ENCODE data around the gene TMEM263. TPM values are rescaled to one million over a fixed set of nuclear protein-coding genes. Genes with fewer than 3 reads are reported as not detected.
A peak's percentile ranks its signal among the peaks of the same experiment; 100 is the strongest.

The TMEM263 gene
- total RNA-seq, 1 donor from 2014 or later: 160 TPM

DNA sequence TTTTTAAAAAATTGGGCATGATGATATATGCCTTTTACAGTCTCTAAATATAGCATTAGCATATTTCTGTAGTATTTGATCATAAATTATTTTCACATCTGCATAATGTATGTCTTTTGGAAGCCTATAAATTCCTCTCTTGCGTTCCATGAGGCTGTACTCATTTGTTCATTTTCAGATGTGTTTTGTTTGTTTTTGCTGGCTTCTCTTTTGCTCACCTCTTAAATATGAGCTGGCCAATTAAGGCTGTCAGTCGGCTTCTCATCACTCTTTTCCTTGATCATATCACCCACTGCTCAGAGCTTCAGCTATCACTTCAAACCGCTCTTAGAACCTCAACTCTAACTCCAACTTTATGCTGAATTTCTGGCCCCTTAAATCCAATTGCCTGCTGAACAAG lies 6.6 kb downstream of the TMEM263 start:
- FAIRE-seq: no peak
- Mint-ChIP-seq H3K36me3 (ENCODE audit: low read depth, unreplicated experiment) (peaks cover 13% of the 10 kb centered on the region), H3K9me3 (ENCODE audit: unreplicated experiment) (no peaks in the 10 kb centered on the region), H3K4me1 (ENCODE audit: low read depth, unreplicated experiment) (peaks cover 30% of the 10 kb centered on the region), H3K27ac (ENCODE audit: unreplicated experiment) (no peak overlapping the region), H3K27me3 (ENCODE audit: low read depth, unreplicated experiment) (no peaks in the 10 kb centered on the region), H3K4me3 (ENCODE audit: unreplicated experiment) (no peak overlapping the region)
- TF ChIP-seq EZH2 (IDR thresholded peaks at IDR 0.05; ENCODE audit: insufficient read depth, low read length): no peak
- TF ChIP-seq, protein P1, sequence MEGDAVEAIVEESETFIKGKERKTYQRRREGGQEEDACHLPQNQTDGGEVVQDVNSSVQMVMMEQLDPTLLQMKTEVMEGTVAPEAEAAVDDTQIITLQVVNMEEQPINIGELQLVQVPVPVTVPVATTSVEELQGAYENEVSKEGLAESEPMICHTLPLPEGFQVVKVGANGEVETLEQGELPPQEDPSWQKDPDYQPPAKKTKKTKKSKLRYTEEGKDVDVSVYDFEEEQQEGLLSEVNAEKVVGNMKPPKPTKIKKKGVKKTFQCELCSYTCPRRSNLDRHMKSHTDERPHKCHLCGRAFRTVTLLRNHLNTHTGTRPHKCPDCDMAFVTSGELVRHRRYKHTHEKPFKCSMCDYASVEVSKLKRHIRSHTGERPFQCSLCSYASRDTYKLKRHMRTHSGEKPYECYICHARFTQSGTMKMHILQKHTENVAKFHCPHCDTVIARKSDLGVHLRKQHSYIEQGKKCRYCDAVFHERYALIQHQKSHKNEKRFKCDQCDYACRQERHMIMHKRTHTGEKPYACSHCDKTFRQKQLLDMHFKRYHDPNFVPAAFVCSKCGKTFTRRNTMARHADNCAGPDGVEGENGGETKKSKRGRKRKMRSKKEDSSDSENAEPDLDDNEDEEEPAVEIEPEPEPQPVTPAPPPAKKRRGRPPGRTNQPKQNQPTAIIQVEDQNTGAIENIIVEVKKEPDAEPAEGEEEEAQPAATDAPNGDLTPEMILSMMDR (IDR thresholded peaks at IDR 0.05; ENCODE audit: insufficient read depth, low read depth, low read length): no peak
- H3K9me3 ChIP-seq (ENCODE audit: insufficient read depth, low read depth, low read length): no peaks in the 10 kb centered on the region
- peaks cover 30% of the 10 kb centered on the region for H3K36me3 ChIP-seq (ENCODE audit: insufficient read depth, low read length)
- no peak for DNase-seq (ENCODE audit: low read depth)
- H3K27ac ChIP-seq (ENCODE audit: low read depth, low read length): no peak overlapping the region
- H3K79me2 ChIP-seq (ENCODE audit: insufficient read depth, low read length): peaks cover 100% of the 10 kb centered on the region
- peak overlapping the region; percentile 7 for H3K4me2 ChIP-seq (ENCODE audit: low read length)
- H3K4me1 ChIP-seq (ENCODE audit: insufficient read depth, low read length): no peaks in the 10 kb centered on the region
- H3K9ac ChIP-seq (ENCODE audit: low read length): no peak overlapping the region
- H2AFZ ChIP-seq (ENCODE audit: low read depth, low read length): no peak overlapping the region
- H4K20me1 ChIP-seq (ENCODE audit: insufficient read depth, low read length): peaks cover 97% of the 10 kb centered on the region
- H3K27me3 ChIP-seq (ENCODE audit: insufficient read depth, low read length): no peaks in the 10 kb centered on the region
- no peak overlapping the region for H3K4me3 ChIP-seq (ENCODE audit: insufficient read depth, low read depth, low read length)

DNA sequence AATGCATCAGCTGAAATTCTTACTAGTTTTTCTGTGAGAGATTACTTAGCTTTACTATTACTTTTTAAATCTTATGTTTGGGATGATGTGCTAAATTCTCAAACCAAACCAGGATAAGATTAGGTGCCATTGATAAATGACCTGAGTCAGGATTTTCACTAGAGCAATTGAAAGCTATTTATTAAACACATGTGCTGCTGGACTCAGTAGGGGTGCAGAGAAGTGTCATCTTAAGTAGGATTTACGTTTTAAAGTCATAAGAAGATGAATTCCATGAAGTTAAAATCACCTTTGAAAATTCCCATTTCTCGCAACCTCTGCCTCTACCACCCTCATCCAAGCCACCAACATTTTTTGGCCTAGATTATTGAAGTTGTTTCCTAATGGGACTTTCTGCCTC lies 8.8 kb downstream of the TMEM263 start:
- H3K9ac ChIP-seq (ENCODE audit: low read length): no peak overlapping the region
- H3K4me1 Mint-ChIP-seq (ENCODE audit: low read depth, unreplicated experiment): peaks cover 30% of the 10 kb centered on the region
- DNase-seq (ENCODE audit: low read depth) (no peak), FAIRE-seq (no peak)
- H3K9me3 ChIP-seq (ENCODE audit: insufficient read depth, low read depth, low read length): no peaks in the 10 kb centered on the region
- H3K27ac ChIP-seq (ENCODE audit: low read depth, low read length): no peak overlapping the region
- H3K27ac Mint-ChIP-seq (ENCODE audit: unreplicated experiment): no peak overlapping the region
- H3K9me3 Mint-ChIP-seq (ENCODE audit: unreplicated experiment): no peaks in the 10 kb centered on the region
- H3K27me3 ChIP-seq (ENCODE audit: insufficient read depth, low read length): no peaks in the 10 kb centered on the region
- TF ChIP-seq, protein P1 (IDR thresholded peaks at IDR 0.05; ENCODE audit: insufficient read depth, low read depth, low read length): no peak
- no peak for TF ChIP-seq EZH2 (IDR thresholded peaks at IDR 0.05; ENCODE audit: insufficient read depth, low read length)
- H3K79me2 ChIP-seq (ENCODE audit: insufficient read depth, low read length): peaks cover 96% of the 10 kb centered on the region
- H3K4me3 Mint-ChIP-seq (ENCODE audit: unreplicated experiment): no peak overlapping the region
- peaks cover 19% of the 10 kb centered on the region for H3K36me3 Mint-ChIP-seq (ENCODE audit: low read depth, unreplicated experiment)
- H3K4me3 ChIP-seq (ENCODE audit: insufficient read depth, low read depth, low read length): no peak overlapping the region
- H3K4me1 ChIP-seq (ENCODE audit: insufficient read depth, low read length): no peaks in the 10 kb centered on the region
- H4K20me1 ChIP-seq (ENCODE audit: insufficient read depth, low read length): peaks cover 94% of the 10 kb centered on the region
- no peak overlapping the region for H3K4me2 ChIP-seq (ENCODE audit: low read length)
- H2AFZ ChIP-seq (ENCODE audit: low read depth, low read length): no peak overlapping the region
- no peaks in the 10 kb centered on the region for H3K27me3 Mint-ChIP-seq (ENCODE audit: low read depth, unreplicated experiment)
- H3K36me3 ChIP-seq (ENCODE audit: insufficient read depth, low read length): peaks cover 45% of the 10 kb centered on the region

DNA sequence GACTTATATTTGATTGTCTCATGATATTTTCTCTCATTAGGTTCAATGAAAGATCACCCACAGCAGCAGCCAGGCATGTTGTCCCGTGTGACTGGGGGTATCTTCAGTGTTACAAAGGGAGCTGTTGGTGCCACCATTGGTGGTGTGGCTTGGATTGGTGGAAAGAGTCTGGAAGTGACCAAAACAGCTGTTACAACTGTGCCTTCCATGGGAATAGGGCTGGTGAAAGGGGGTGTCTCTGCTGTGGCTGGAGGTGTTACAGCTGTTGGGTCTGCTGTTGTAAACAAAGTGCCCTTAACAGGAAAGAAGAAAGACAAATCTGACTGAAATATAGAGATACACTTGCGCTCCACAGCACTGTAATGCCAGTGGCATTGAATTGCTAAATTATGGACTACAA lies 15.4 kb downstream of the TMEM263 start:
- Histone ChIP-seq H3K4me2 (ENCODE audit: low read length) (no peak overlapping the region), H2AFZ (ENCODE audit: low read depth, low read length) (no peak overlapping the region), H3K27me3 (ENCODE audit: insufficient read depth, low read length) (no peaks in the 10 kb centered on the region), H3K36me3 (ENCODE audit: insufficient read depth, low read length) (peaks cover 48% of the 10 kb centered on the region), H4K20me1 (ENCODE audit: insufficient read depth, low read length) (peaks cover 87% of the 10 kb centered on the region), H3K9ac (ENCODE audit: low read length) (no peak overlapping the region), H3K4me3 (ENCODE audit: insufficient read depth, low read depth, low read length) (no peak overlapping the region), H3K79me2 (ENCODE audit: insufficient read depth, low read length) (peaks cover 72% of the 10 kb centered on the region), H3K27ac (ENCODE audit: low read depth, low read length) (no peak overlapping the region), H3K9me3 (ENCODE audit: insufficient read depth, low read depth, low read length) (no peaks in the 10 kb centered on the region), H3K4me1 (ENCODE audit: insufficient read depth, low read length) (peaks cover 22% of the 10 kb centered on the region)
- H3K27ac Mint-ChIP-seq (ENCODE audit: unreplicated experiment): no peak overlapping the region
- no peak for DNase-seq (ENCODE audit: low read depth)
- peaks cover 31% of the 10 kb centered on the region for H3K4me1 Mint-ChIP-seq (ENCODE audit: low read depth, unreplicated experiment)
- TF ChIP-seq, protein P1 (IDR thresholded peaks at IDR 0.05; ENCODE audit: insufficient read depth, low read depth, low read length): no peak
- TF ChIP-seq EZH2 (IDR thresholded peaks at IDR 0.05; ENCODE audit: insufficient read depth, low read length): no peak
- no peak for FAIRE-seq
- H3K27me3 Mint-ChIP-seq (ENCODE audit: low read depth, unreplicated experiment): no peaks in the 10 kb centered on the region
- H3K9me3 Mint-ChIP-seq (ENCODE audit: unreplicated experiment): no peaks in the 10 kb centered on the region
- H3K36me3 Mint-ChIP-seq (ENCODE audit: low read depth, unreplicated experiment): peaks cover 29% of the 10 kb centered on the region
- peak overlapping the region; percentile 22 for H3K4me3 Mint-ChIP-seq (ENCODE audit: unreplicated experiment)
